Measurements from ENCODE around the gene LILRB3. TPM values are rescaled to one million over a fixed set of nuclear protein-coding genes. Genes with fewer than 3 reads are reported as not detected.
"Not testable (repeated sequence)": the region's sequence is repeated elsewhere in the genome, so short reads cannot be mapped to it uniquely, and the experiment has no call there.

The LILRB3 gene
- total RNA-seq (2014; rRNA removed; shearing (Covaris generic)): 0.74 and 0.81 TPM in 2 replicates

DNA sequence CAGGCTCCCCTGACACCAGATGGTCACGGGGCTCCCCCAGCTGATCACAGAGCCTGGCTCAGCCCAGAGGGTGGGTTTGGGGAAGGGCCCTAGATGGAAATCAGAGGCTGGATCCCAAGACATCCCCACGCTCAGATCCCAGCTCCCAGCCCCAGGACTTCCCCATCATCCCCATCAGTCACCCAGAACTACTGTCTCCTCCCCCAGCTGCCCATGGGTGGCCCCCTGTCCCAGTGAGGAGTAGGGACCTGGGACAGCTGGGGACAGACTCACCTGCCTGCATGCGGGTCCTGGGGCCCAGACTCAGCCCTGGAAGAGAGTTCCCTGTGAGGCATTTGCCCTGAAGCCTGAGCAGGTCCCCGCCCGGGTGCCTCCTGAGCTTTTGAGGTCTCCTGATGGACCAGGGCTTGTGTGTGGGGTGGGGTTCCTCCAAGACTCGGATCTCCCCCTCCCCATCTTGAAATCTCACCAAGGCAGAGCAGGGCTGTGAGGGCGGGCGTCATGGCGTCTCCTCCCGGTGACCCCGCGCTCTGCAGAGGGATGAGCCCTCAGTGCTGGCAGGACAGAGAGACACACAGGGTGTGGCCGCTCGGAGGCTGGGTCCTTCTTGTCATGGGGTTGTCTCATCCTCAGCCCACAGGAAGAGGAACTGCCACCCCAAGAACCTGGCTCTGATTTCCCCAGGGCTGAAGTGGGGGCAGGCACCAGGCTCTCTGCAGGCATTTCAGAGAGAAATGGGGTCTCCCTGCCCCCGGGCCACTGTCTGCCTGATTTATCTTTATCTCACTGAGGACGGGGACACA, at the start of gene LILRB3:
LILRB3 (minus strand) TSS at position 534 of the 803 bp plus-strand sequence; CDS start at position 503, 31 bp downstream.
- in situ Hi-C loops (cut with HindIII; ENCODE audit: low sequenced_read_pairs); DNase-seq (ENCODE audit: low spot score): not testable (repeated sequence)

DNA sequence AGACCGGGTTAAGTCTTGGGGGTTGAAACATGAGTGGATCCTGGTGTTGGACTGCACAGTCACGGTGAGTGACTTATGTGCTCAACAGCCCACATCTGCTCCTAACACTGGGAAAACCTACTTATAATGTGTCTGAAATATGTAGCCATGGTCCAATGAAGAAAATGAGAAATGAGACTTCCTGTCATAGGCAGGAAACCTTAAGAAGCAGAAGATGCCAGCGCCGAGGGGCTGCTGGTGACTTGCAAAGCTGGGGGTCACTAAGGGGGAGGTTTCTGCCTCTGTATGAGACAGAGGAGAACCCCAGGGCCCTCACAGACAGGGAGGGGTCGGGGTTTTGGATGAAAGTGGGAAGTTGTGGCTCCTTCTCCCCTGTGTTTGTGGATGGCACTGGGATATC, 49.4 kb upstream of the LILRB3 start:
- DNase-seq (ENCODE audit: low spot score); in situ Hi-C loops (cut with HindIII; ENCODE audit: low sequenced_read_pairs): not testable (repeated sequence)

DNA sequence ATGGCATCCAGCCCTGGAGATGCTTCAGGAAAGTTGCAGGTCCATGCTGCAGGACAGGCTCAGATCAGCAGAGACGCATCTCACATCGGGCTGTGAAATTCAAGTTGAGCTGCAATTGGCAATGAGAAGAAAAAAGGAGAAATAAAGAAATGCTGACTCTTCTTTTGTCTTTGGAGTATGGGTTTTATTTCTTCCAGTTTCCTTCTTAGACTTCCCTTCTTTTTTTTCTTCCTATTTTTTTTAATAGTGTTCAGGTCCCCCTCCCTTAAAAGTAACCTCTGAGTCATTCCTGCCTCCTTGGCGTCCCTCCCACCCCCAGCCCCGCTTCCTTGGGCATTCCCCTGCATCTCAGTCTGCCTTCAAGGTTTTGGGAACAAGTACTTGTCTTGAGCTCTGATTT, 48.8 kb upstream of the LILRB3 start:
- DNase-seq (ENCODE audit: low spot score); in situ Hi-C loops (cut with HindIII; ENCODE audit: low sequenced_read_pairs): not testable (repeated sequence)

DNA sequence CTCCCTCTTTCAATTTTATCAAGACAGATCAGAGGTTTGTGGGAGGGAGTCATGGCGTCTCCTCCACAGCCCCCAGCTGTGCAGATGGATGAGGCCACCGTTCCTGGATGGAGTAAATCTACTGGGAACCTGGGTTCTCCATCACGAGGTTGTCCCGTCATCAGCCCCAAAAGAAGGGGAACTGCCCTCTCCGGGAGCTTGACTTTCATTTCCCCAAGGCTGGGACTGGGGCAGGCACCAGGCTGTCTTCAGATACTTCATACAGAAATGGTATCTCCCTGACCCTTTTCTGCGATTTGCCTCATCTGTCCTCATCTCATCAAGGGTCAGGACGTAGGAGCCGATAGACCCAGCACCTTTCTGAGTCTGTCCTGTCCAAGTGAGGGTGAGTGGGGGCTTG, 48.3 kb upstream of the LILRB3 start:
- DNase-seq (ENCODE audit: low spot score): no peak
- in situ Hi-C loops (cut with HindIII; ENCODE audit: low sequenced_read_pairs): no loop called here

DNA sequence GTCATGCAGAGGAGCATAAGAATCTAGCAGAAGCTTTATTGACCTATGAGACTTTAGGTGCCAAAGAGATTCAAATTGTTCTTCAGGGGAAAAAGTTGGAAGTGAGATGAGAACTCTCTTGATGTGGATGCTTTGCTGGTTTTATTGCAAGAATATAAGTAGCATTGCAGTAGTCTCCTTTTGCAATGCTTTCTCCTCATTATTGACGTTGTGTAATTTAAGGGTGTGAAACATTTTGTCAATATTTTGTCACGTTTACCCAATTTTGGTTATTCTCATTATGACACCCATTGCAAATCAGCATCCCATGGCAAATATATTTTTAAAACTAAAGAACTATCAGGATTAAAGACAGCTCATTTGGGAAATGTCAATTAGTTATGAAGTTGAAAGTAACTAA, 46.1 kb upstream of the LILRB3 start:
- no peak for DNase-seq (ENCODE audit: low spot score)
- in situ Hi-C loops (cut with HindIII; ENCODE audit: low sequenced_read_pairs): no loop called here

DNA sequence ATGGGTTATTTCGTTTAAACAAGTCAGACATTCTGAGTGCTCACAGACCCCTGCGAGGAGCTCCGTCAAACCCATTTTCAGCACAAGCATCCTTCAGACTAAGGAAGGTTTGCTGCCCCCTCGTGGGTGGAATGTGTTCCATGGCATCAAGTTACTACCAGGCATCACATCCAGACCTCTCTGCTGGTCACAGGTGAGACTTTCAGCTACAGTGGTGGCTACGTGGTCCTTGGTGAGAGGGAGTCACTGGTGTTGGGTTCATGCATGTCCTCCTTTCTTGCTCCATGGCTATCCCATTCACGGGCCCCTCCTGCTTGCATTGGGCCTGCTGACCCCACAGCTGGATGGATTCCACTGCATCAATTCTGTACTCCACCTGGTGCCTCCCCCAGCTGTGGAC, 43.3 kb upstream of the LILRB3 start:
- in situ Hi-C loops (cut with HindIII; ENCODE audit: low sequenced_read_pairs): no loop called here
- DNase-seq (ENCODE audit: low spot score): peak; percentile 45

DNA sequence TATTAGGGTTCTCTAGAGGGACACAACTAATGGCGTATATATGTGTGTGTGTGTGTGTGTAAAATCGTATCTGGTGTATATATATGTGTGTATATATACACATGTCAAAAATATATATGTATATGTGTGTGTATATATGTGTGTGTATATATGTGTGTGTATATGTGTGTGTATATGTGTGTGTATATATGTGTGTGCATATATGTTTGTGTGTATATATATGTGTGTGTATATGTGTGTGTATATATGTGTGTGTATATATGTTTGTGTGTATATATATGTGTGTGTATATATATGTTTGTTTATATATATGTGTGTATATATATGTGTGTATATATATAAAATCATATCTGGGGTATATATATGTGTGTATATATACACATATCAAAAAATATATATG, 39.7 kb upstream of the LILRB3 start:
- in situ Hi-C loops (cut with HindIII; ENCODE audit: low sequenced_read_pairs): no loop called here
- DNase-seq (ENCODE audit: low spot score): no peak

DNA sequence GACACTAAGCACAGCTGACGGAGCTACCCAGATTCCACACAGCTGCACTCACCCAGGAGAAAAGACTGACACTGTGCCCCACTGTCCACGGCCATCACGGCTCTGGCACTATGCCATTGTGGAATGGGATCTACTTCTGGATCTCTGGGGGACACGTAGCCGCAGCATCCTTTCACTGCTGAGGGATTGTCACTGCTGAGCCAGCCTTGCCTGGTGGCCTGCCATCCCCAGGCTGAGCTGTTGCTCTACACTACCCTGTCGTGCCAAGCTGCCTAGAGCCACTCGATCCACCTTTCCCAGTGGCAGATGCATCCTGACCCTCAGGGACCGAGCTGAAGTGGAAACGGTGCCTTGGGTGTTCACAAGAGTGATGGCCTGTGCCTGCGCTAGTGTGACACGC, 39.3 kb upstream of the LILRB3 start:
- DNase-seq (ENCODE audit: low spot score): no peak
- in situ Hi-C loops (cut with HindIII; ENCODE audit: low sequenced_read_pairs): no loop called here

DNA sequence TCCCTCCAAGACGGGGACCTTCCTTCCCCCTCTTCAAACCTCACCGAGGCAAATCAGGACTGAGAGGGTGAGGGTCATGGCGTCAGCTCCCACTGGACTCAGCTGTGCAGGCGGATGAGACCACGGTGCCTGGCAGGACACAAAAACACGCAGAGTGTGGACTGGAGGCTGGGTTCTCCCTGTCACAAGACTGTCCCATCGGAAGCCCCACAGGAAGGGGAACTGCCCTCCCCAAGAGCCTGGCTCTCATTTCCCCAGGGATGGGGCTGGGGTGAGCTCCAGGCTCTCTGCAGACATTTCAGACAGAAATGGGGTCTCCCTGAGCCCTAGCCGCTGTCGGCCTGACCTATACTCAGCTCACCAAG, 34.3 kb upstream of the LILRB3 start, which contains the start of gene LILRB5:
LILRB5 (minus strand) TSS at position 158 of the 365 bp plus-strand sequence; CDS start at position 78, 80 bp downstream.
- in situ Hi-C loops (cut with HindIII; ENCODE audit: low sequenced_read_pairs): no loop called here
- DNase-seq (ENCODE audit: low spot score): no peak

DNA sequence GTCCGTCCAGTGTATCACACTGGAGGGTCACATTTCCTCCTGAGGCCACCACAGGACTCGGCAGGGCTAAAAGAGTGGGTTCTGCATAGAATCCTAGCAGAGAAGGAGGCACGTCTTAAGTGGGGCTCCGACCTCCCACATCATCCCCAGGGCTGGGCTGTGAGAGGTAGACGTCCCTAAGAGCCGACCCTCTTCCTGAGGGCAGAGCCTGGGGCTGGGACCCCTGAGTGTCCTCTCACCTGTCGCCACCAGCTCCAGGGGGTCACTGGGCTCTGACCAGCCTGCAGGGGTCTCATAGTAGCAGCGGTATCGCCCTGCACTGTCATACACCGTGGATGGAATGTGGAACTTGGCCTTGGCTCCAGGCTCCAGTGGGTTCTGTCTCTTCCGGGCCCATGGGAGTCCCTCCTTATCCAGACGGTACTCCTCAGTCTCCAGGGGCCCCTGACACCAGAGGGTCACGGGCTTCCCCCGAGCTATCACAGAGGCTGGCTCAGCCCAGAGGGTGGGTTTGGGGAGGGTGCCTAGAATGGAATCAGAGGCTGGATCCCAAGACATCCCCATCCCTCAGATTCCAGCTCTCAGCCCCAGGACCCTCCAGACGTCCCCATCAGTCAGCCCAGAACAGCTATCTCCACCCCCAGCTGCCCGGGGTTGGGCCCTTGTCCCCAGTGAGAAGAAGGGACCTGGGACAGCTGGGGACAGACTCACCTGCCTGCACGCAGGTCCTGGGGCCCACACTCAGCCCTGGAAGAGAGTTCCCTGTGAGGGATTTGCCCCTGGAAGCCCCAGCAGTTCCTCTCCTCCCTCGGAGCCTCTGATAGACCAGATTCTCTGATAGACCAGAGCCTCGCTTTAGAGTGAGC, 33.7 kb upstream of the LILRB3 start:
- no peak for DNase-seq (ENCODE audit: low spot score)
- in situ Hi-C loops (cut with HindIII; ENCODE audit: low sequenced_read_pairs): no loop called here

DNA sequence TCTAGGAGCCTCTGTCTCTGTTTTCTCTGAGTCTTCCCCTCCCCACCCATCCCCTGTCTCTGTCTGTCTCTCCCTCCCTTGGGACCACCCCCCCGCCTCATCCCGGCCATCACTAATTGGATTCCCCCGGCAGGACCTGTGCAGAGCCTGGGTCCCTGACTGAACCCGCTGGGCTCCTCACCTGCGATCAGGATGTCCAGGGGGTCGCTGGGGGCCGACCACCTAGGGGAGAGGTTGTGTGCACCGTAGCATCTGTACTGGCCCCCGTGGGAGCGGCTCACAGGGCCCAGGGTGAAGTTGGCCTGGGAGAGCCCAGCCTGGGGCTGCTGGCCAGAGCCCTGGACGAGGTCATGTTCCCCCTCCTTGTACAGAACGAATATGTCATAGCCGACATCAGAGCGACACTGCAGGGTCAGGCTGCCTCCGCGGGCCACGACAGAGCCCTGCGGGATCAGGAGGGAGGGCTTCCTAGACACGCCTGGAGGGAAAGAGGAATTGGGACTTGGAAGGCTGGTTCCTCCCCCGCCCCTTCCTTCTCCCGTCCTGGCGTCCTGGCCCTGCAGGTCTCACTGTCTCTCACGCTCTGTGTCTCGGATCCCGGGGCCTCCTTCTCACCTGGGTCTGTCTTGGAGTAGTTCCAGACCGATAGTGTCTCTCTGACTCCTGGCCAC, 32.4 kb upstream of the LILRB3 start:
- in situ Hi-C loops (cut with HindIII; ENCODE audit: low sequenced_read_pairs): no loop called here
- DNase-seq (ENCODE audit: low spot score): no peak

DNA sequence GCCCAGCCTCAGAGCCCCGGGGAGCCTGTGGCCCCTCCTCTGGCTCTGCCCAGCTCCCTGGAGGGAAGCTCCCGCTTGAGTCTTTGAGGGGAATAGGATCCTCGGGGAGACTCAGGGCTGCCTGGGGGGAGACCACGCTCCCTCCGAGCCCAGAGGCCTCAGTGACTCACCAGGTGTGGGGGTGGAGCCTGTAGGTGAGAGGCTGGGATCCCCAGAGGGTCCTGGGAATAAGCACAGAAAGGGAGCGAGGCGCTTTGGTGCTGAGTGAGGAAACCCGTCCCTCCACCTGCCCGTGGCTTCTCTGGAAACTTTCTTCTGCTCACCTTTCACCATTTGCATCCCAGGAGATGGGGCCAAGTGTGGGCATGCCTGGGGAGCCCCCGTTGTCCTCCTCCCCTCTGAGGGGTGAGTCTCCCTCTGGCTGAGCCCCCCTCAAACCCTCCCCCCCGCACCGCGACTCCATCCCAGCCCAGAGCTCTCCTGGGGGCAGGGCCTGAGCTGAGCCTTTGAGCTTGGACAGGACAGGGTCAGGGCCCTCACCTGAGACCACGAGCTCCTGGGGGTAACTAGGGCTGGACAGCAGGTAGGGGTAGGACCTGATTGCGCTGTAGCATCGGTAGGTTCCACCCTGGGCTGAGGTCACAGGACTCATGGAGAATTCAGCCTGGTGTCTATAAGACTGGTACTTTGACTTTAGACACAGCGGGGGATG, 31.5 kb upstream of the LILRB3 start:
- in situ Hi-C loops (cut with HindIII; ENCODE audit: low sequenced_read_pairs): no loop called here
- DNase-seq (ENCODE audit: low spot score): no peak

DNA sequence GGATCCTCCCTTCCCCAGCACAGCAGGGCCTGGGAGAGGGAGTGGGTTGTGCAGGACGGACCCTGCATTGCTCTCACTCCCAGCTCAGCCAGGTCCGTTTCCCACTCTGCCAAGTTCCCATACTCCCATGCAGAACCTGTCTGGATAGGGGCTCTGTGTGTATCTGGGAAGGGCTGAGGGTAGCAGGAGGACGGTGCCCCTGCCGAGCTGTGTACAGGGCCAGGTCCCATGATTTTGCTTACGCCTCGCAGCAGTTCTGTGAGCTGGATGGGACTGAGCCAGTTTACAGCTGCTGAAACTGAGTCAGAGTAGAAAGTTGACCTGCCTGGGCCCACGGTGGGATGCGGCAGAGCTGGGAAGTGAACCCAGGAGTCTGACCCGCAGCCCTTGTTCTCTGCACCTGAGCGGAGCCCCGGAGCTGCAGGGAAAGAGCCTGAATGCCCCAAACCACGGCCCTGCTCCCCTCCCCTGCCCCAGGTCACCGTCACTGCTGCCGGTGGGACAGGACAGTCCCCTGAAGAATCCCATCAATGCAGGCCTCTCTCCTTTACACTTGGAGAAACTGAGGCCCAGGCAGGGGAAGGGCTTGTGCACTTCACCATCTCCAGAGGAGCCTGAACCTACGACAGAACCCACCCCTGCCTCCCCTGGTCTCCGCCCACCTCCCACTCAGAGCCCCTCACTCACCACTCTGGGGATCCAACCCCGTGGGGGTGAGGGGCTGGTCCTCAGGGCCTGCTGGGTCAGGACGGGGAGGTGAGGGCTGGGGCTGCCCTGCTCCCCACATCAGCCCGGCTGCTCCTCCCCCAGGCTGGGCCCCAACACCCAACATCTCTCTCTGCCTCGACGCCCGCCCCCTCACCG, 30.8 kb upstream of the LILRB3 start:
- no peak for DNase-seq (ENCODE audit: low spot score)
- in situ Hi-C loops (cut with HindIII; ENCODE audit: low sequenced_read_pairs): no loop called here

DNA sequence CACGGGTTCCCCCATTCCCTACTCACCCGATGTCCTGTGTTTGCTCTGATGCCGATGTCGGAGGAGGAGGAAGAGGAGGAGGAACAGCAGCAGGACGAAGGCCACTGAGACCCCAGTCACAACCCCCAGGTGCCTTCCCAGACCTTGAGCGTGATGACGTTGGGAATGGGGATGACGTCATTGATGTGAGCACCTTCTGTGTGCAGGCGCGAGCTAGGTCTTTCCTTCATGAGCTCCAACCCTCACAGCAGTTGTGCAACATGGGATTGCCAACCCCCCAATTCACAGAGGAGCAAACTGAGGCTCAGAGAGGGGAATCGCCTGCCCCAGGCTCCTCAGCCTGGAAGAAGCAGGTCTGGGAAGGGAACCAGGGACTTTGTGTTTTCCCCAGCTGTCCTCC, 30.0 kb upstream of the LILRB3 start:
- in situ Hi-C loops (cut with HindIII; ENCODE audit: low sequenced_read_pairs): no loop called here
- DNase-seq (ENCODE audit: low spot score): no peak

DNA sequence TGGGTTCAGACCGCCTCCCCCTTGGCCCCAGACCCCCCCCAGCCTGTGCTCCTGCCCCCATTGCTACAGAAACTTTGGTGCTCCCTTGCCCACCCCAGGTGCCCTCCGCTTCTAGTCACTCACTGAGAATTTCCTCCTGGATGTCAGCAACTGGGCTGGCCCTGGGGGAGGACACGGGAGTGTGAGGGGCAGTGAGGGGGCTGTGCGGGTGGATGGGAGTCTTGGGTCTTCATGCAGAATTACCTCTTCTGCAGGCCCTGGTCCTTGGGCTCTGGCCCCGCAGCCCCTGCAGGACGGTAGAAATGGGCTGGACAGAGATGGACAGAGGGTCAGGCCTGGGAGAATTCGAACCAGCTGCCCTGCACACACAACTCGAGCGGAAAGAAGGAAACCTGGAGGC, 29.4 kb upstream of the LILRB3 start:
- in situ Hi-C loops (cut with HindIII; ENCODE audit: low sequenced_read_pairs): no loop called here
- no peak for DNase-seq (ENCODE audit: low spot score)

DNA sequence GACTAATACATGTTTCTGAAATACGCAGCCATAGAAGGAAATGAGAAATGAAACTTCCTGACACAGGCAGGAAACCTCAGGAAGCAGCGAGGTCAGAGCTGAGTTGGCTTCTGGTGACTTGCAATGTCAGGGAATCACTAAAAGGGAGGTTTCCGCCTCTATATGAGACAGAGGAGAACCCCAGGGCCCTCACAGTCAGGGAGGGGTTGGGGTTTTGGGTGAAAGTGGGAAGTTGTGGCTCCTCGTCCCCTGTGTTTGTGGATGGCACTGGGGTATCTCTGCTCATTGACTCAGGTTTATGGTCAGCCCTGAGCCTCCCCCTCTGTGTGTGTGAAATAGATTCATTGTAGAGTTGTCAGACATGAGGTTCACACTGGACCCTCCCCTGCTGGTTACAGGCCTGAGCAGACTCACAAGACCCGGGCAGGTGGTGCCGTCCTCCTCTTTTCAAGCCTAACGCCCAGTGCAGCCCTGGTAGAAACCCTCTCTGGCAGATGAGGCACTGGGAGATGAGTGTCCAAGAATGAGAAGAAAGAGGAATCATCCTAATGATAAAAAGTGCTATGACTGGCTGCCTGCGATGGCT, 25.3 kb upstream of the LILRB3 start:
- DNase-seq (ENCODE audit: low spot score): no peak
- in situ Hi-C loops (cut with HindIII; ENCODE audit: low sequenced_read_pairs): no loop called here

DNA sequence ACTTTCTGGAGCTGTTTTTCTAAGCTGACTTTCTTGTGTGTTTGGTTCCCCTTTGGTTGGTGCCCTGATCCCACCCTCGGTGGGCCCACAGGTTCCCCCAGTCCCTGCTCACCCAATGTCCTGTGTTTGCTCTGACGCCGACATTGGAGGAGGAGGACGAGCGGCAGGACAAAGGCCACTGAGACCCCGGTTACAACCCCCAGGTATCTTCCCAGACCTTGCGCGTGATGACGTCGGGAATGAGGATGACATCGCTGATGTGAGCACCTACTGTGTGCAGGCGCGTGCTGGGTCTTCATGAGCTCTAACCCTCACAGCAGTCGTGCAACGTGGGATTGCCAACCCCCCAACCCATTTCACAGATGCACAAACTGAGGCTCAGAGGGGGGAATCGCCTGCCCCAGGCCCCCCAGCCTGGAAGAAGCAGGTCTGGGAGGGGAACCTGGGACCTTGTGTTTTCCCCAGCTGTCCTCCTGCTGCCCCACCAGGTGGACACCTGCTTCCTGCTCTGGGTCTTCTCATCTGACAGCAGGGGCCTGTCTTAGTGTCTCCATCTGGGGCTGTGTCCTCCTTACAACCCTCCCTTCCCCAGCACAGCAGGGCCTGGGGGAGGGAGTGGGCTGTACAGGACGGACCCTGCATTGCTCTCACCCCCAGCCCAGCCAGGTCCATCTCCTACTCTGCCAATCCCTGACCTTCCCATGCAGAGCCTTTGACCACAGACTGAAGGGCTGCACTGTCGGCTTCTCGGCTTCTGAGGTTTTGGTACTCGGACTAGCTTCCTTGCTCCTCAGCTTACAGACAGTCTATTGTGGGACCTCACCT, 24.5 kb upstream of the LILRB3 start:
- DNase-seq (ENCODE audit: low spot score): no peak
- in situ Hi-C loops (cut with HindIII; ENCODE audit: low sequenced_read_pairs): no loop called here
